GM12892 (cell line): ENCODE data around the gene TALDO1. TPM values are rescaled to one million over a fixed set of nuclear protein-coding genes. Genes with fewer than 3 reads are reported as not detected.

Experiments
- DNase-seq: peaks from one replicate; pipeline ENCODE4 v3.0.0; 2011; ENCODE audit not compliant: insufficient read length
- FAIRE-seq: peaks from 2 replicates; lab custom pipeline; 2011; peaks lifted over from hg19 to GRCh38; lab: Jason Lieb, UNC
- POLR2A ChIP-seq: IDR thresholded peaks from 2 replicates; pipeline ENCODE4 v1.6.1; 2011; ENCODE audit warnings: low read depth, low read length, control low read depth
- POLR2AphosphoS5 ChIP-seq: IDR thresholded peaks from 2 replicates; pipeline ENCODE4 v1.6.1; 2011; ENCODE audit warnings: low read depth, low read length, control low read depth
- TAF1 ChIP-seq: IDR thresholded peaks from 2 replicates; pipeline ENCODE4 v1.6.1; 2011; ENCODE audit warnings: low read depth, mild to moderate bottlenecking, control low read depth, low read length, borderline replicate concordance
- polyA plus RNA-seq: library from polyadenylated mRNA; unstranded; fragments of >200 nt; gene quantifications from one replicate; pipeline ENCODE4 v1.2.1, GENCODE V29; 2012; ENCODE audit warnings: missing spikeins, inconsistent platforms; ENCODE audit not compliant: missing spikeins

TALDO1 gene
- 113 TPM for polyA plus RNA-seq

DNA sequence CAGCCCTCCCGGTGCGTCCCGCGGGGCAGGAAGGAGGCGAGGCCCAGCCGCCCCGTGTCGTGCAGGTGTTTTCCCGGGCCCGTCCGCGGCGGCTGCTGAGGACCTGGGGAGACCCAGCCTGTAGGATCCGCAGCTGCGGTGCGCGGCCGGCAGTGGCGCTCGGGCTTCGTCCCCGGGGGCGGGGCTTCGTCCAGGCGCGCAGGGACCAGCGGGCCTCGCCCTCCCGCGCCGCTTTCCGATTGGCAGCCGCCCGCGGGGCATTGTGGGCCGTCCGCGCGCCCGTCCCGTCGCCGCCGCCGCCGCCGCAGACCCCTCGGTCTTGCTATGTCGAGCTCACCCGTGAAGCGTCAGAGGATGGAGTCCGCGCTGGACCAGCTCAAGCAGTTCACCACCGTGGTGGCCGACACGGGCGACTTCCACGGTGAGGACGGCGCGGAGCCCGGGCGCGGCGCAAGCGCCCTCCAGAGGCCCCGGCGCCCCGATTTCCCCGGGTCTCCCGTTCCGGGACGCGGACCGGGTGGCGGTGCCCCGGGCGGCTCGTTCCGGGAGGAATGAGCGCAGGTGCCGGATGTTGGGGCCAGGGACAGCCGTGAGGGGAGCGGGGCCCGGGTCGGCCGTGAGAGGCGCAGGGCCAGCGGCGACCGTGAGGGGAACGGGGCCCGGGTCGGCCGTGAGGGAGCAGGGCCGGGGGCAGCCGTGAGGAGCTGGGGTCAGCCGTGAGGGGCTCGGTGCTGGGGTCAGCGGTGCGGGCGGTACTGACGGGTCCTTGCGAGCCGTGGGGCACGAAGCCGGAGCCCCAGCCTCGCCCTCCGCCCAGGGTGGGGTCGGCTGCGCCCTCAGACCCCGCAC, at the start of gene TALDO1:
TALDO1 (plus strand) TSS at position 307 of the 849 bp plus-strand sequence; CDS start at position 325, 18 bp downstream.
- TF ChIP-seq TAF1 = no peak
- TF ChIP-seq POLR2A = peak; percentile 68
- DNase-seq = peak; percentile 98
- peak; percentile 99 for FAIRE-seq

DNA sequence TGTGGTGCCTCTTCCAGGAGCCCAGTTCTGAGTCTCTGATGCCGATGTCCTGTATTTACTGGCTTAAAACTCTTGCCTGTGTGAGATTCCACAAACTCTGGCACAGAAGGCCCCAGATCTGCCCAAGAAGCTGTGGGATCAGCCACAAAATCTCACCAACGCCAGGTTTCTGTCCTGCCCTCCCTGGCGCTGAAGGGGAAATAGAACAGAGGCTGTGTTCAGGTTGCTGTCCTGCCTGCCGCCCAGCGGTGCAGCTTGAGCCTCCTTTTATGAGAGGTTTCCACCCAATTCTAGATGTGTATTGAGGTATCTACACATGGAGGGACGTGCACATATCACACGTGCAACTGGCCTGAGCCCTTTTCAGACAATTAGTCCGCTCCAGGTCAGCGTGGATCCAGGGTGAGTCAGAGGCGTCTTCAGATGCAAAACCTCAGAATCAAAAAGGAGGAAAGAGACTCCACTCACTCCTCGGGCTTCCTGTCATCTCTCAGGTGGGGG, 49.4 kb upstream of the TALDO1 start:
- TF ChIP-seq POLR2AphosphoS5 = no peak
- TF ChIP-seq POLR2A = no peak
- no peak for TF ChIP-seq TAF1
- FAIRE-seq (no peak), DNase-seq (no peak)

- TF ChIP-seq POLR2AphosphoS5 = no peak
- TF ChIP-seq TAF1 = no peak
- no peak for TF ChIP-seq POLR2A
- DNase-seq (no peak), FAIRE-seq (no peak)
Measured at GRCh38 chr11:698493-699115, 48.7 kb upstream of the TALDO1 start.

- FAIRE-seq (no peak), DNase-seq (no peak)
- TF ChIP-seq POLR2A (no peak), TAF1 (no peak), POLR2AphosphoS5 (no peak)
Measured at GRCh38 chr11:699116-699508, 48.2 kb upstream of the TALDO1 start.

- no peak for DNase-seq
- TF ChIP-seq POLR2A (no peak), POLR2AphosphoS5 (no peak), TAF1 (no peak)
- FAIRE-seq = no peak
Measured at GRCh38 chr11:699753-700152, 47.5 kb upstream of the TALDO1 start.

DNA sequence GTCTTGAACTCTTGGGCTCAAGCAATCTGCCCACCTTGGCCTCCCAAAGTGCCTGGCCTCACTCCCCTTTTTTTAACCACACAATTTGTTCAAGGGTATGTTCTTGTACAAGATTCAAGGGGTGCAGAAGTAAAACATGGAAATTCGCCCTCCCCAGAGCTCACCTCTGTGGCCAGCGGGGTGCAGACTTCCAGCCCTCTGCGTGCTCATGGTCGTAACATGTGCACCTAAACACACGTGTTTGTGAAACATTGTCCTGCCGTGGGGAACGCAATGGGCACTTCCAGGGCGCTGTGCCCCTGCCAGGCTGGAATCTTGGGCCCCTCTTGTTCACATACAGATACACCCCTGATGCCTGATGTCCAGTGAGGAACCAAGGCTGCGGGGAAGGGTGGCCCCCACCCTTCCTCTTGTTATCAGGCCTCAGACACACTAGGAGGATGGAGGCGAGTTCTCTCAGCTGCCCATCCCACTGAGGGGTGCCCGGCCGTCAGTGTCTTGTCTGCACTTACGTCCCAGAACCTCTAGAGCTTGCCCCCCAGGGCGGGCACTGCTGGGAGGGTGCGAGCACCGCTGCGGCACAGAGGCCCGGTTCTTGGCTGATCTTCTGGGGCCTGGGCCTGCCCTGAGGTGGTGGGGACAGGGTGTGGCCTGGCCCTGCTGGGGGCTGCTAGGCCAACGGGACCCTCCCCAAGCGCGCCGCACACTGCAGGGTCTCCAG, 45.4 kb upstream of the TALDO1 start:
- FAIRE-seq (no peak), DNase-seq (no peak)
- no peak for TF ChIP-seq TAF1
- TF ChIP-seq POLR2AphosphoS5 = no peak
- no peak for TF ChIP-seq POLR2A

- FAIRE-seq (peak; percentile 51), DNase-seq (no peak)
- TF ChIP-seq TAF1 (no peak), POLR2AphosphoS5 (no peak), POLR2A (no peak)
Measured at GRCh38 chr11:702462-703461, 44.5 kb upstream of the TALDO1 start.

DNA sequence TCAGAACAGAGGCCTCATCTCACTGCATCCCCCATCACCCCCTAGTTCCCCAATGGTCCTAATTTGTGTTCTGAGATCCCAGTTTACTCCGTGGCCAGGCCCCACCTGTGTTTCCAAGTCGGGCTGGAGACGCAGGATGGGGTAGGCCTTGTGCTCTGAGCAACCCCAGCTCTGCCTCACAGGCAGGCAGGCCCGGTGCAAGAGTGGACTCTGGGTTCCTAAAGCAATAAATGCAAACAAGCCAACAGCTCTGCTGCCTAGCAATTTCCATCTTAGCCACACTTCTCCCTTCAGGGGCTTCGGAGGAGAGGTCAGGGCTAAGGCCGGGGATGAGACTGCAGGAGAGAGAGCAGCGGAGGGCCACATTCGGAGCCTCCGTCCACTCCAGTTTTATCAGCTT, 43.8 kb upstream of the TALDO1 start:
- no peak for TF ChIP-seq TAF1
- no peak for TF ChIP-seq POLR2A
- TF ChIP-seq POLR2AphosphoS5 = no peak
- FAIRE-seq = no peak
- no peak for DNase-seq

DNA sequence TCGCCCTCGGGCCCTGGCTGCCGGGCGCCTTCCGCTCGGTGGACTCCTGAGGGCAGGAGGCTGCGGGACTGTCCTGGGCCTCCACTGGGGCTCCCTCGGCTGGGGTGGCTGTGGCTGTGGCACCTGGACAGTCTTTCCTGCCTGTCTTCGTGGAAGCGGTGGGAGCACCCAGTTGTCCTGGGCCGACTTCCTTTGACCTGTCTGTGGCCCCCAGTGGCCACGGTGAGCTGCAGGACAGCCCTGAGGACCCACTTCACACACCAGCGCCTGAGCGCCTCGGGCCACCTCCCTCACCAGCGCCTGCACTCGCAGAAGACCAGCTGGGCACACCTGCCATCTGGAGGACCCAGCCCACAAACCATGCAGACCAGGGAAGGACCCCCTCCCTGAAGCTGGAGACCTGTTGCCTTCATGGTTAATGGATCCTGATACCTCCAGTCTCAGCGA, 43.0 kb upstream of the TALDO1 start:
- no peak for FAIRE-seq
- TF ChIP-seq POLR2AphosphoS5 (no peak), POLR2A (no peak), TAF1 (no peak)
- no peak for DNase-seq
